GM12878 (cell line): ENCODE data around the gene GRIFIN.

Experiments used
- CBX5 ChIP-seq: sonication (generic); IDR thresholded peaks from 2 replicates; pipeline ENCODE4 v1.6.1; 2016; ENCODE audit warnings: low read depth, moderate library complexity, mild to moderate bottlenecking, inconsistent platforms
- CREB1 ChIP-seq: IDR thresholded peaks from 2 replicates; pipeline ENCODE4 v1.6.1; 2012; ENCODE audit warnings: low read depth, mild to moderate bottlenecking, inconsistent platforms
- CTCF ChIP-seq, 3 experiments: IDR thresholded peaks in 2 of 3; conservative IDR thresholded peaks in 1 of 3; 2 replicates each; pipeline ENCODE4 v1.5.1; 2011; ENCODE audit warnings: low read depth in 3 of 3, low read length in 3 of 3, mild to moderate bottlenecking in 3 of 3, control low read depth in 2 of 3, moderate library complexity in 2 of 3, inconsistent platforms in 1 of 3, mixed read lengths in 1 of 3; ENCODE audit not compliant: control insufficient read depth in 2 of 3, insufficient read depth in 1 of 3; ENCODE audit errors: extremely low read depth in 1 of 3
- EGR1 ChIP-seq, 2 experiments: IDR thresholded peaks; 1 replicate in 1 of 2; 2 replicates in 1 of 2; pipeline ENCODE4 v1.6.1; 2011 to 2012; ENCODE audit warnings: low read depth in 2 of 2, low read length in 2 of 2, borderline replicate concordance in 1 of 2, mild to moderate bottlenecking in 1 of 2, moderate library complexity in 1 of 2
- FOXM1 ChIP-seq: IDR thresholded peaks from 2 replicates; pipeline ENCODE4 v1.6.1; 2012; ENCODE audit warnings: low read depth, mild to moderate bottlenecking, inconsistent platforms, low read length, moderate library complexity
- MLLT1 ChIP-seq: fragments of 450-650 bp; IDR thresholded peaks from 2 replicates; pipeline ENCODE4 v1.6.1; 2016; ENCODE audit warnings: mild to moderate bottlenecking
- POLR2A ChIP-seq: IDR thresholded peaks from 2 replicates; pipeline ENCODE4 v1.6.1; 2011; ENCODE audit warnings: low read depth, mild to moderate bottlenecking, low read length
- POLR2AphosphoS5 ChIP-seq: IDR thresholded peaks from 2 replicates; pipeline ENCODE4 v1.6.1; 2011; ENCODE audit warnings: mild to moderate bottlenecking, low read length, inconsistent platforms
- SMC3 ChIP-seq: IDR thresholded peaks from 2 replicates; pipeline ENCODE4 v1.6.1; 2011; ENCODE audit warnings: low read length, improper control_type of control experiment, borderline replicate concordance
- TAF1 ChIP-seq: IDR thresholded peaks from 2 replicates; pipeline ENCODE4 v1.6.1; 2011; ENCODE audit warnings: mild to moderate bottlenecking, low read depth, low read length, borderline replicate concordance
- ZNF274 ChIP-seq: IDR thresholded peaks from one replicate; pipeline ENCODE4 v1.8.0; 2011; ENCODE audit not compliant: insufficient read length, insufficient read depth
- ZNF384 ChIP-seq: IDR thresholded peaks from 2 replicates; pipeline ENCODE4 v1.6.1; 2012; ENCODE audit warnings: low read depth, mild to moderate bottlenecking, low read length, improper control_type of control experiment, borderline replicate concordance

GRCh38 chr7:2508327-2509215 lies 32.4 kb upstream of the GRIFIN start:
- TF ChIP-seq CTCF (IDR thresholded peaks at IDR 0.05 in 2 of 3, conservative IDR thresholded peaks at IDR 0.05 in 1 of 3; ENCODE audit: control insufficient read depth in 2 of 3, extremely low read depth in 1 of 3, insufficient read depth in 1 of 3, low read depth in 3 of 3, low read length in 3 of 3): no peak
- no peak for TF ChIP-seq SMC3
- no peak for TF ChIP-seq CREB1
- no peak for TF ChIP-seq POLR2A
- TF ChIP-seq EGR1 (IDR thresholded peaks at IDR 0.05; ENCODE audit: borderline replicate concordance in 1 of 2, low read depth in 2 of 2, low read length in 2 of 2): no peak
- no peak for TF ChIP-seq TAF1
- TF ChIP-seq MLLT1: no peak
- no peak for TF ChIP-seq FOXM1
- no peak for TF ChIP-seq CBX5
- no peak for TF ChIP-seq ZNF274
- no peak for TF ChIP-seq ZNF384
- no peak for TF ChIP-seq POLR2AphosphoS5
